OCI-LY1 (cell line): ENCODE results near the gene SLIT3.

Experiments used
- CTCF ChIP-seq: fragments of 200-600 bp; sonication (generic), shearing (Covaris generic); IDR thresholded peaks from 2 replicates; pipeline ENCODE4 v1.5.1; 2017; ENCODE audit warnings: mild to moderate bottlenecking, antibody characterized with exemption, low read length, moderate library complexity, mixed read lengths
- EZH2 ChIP-seq: fragments of 200-600 bp; sonication (generic), shearing (Covaris generic); IDR thresholded peaks from 2 replicates; pipeline ENCODE4 v1.8.0; 2017; ENCODE audit warnings: borderline replicate concordance, mixed run types, mild to moderate bottlenecking, antibody characterized with exemption, low read length, moderate library complexity, mixed read lengths

DNA sequence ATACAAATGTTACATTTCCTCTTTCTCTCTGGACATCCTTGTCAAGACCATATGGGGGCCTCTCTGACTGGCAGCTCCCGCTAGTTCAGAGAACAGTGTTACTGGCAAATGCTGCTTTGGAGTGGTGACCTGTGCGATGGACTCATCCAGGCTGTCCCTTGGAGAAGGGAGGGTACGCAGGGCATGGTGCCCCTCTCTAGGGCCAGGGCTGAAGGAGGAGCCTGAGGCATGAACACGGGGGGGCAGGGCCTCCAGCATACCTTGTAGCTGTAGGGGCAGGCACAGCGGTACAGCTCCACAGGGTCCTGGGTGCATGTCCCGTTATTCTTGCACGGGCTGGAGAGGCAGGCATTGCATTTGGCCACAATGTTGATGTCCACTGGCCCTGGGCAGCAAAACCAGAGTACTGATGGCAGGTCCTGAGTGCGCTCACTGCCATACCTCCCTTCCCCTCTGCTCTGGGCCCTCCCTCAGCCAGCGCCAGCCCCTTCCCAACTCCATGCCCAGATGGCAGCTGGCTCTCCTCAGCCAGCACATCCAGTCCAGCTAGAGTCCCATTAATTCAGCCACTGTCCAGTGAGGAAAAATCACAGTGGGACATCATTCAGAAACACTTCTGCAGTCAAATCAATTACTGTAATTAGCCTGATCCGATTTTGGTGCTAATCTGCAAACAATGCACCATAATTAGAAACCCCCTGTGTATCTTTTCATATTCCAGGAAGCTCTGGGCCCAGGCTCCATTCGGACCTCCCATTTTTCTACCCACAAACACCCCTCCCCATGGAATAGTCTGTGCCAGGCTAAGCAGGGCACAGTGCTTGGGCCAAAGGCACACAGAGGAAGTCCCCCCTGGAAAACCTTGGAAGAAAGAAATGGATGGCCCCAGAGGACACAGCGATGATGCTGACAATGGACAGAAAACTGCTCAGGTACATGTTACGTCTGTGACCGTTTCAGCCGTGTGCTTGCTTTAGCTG lies 592.9 kb downstream of the SLIT3 start:
- TF ChIP-seq EZH2 (no peak), CTCF (no peak)
